Activated naive CD8-positive, alpha-beta T cell treated with anti-CD3 and anti-CD28 coated beads, Interleukin-2, amount 50 U/mL, for 24 hours (primary cell): Measurements from ENCODE around the gene STIM1.

ENCODE experiments used
- ATAC-seq: fragments of 150-1000 bp; cut with Tn5 transposase; one replicate; pipeline ENCODE4 v1.10.0; 2021
- DNase-seq: peaks from one replicate; pipeline ENCODE4 v3.0.0; 2021
- H3K27ac Mint-ChIP-seq: one replicate; pipeline ENCODE4 v1.8.0; 2021; ENCODE audit warnings: mild to moderate bottlenecking, mixed read lengths
- H3K27me3 Mint-ChIP-seq: one replicate; pipeline ENCODE4 v1.8.0; 2021; ENCODE audit warnings: mixed read lengths
- H3K36me3 Mint-ChIP-seq: one replicate; pipeline ENCODE4 v1.8.0; 2021; ENCODE audit warnings: low read depth, mixed read lengths
- H3K4me1 Mint-ChIP-seq: one replicate; pipeline ENCODE4 v1.8.0; 2021; ENCODE audit warnings: mixed read lengths
- H3K4me3 Mint-ChIP-seq: one replicate; pipeline ENCODE4 v1.8.0; 2021; ENCODE audit warnings: mild to moderate bottlenecking, moderate library complexity, mixed read lengths
- H3K9me3 Mint-ChIP-seq: one replicate; pipeline ENCODE4 v1.8.0; 2021; ENCODE audit warnings: mixed read lengths

The STIM1 gene

GRCh38 chr11:3942160-3942955, 86.9 kb downstream of the STIM1 start:
- H3K4me3 Mint-ChIP-seq = no peak overlapping the region
- no peaks in the 10 kb centered on the region for H3K27me3 Mint-ChIP-seq
- H3K4me1 Mint-ChIP-seq = peaks cover 89% of the 10 kb centered on the region
- DNase-seq (no peak), ATAC-seq (peak; percentile 42)
- peaks cover 23% of the 10 kb centered on the region for H3K36me3 Mint-ChIP-seq
- peak overlapping the region; percentile 86 for H3K27ac Mint-ChIP-seq
- peaks cover 3% of the 10 kb centered on the region for H3K9me3 Mint-ChIP-seq

GRCh38 chr11:3942956-3943497, 87.6 kb downstream of the STIM1 start:
- H3K4me1 Mint-ChIP-seq = peaks cover 91% of the 10 kb centered on the region
- peaks cover 23% of the 10 kb centered on the region for H3K36me3 Mint-ChIP-seq
- no peak overlapping the region for H3K4me3 Mint-ChIP-seq
- ATAC-seq (no peak), DNase-seq (no peak)
- H3K27ac Mint-ChIP-seq = peak overlapping the region; percentile 86
- H3K27me3 Mint-ChIP-seq = no peaks in the 10 kb centered on the region
- H3K9me3 Mint-ChIP-seq = peaks cover 3% of the 10 kb centered on the region

- Mint-ChIP-seq H3K27me3 (no peaks in the 10 kb centered on the region), H3K27ac (peak overlapping the region; percentile 9), H3K9me3 (peaks cover 3% of the 10 kb centered on the region), H3K4me3 (no peak overlapping the region), H3K36me3 (peaks cover 23% of the 10 kb centered on the region), H3K4me1 (peaks cover 89% of the 10 kb centered on the region)
- ATAC-seq (no peak), DNase-seq (no peak)
Observed at GRCh38 chr11:3944198-3944597, 88.7 kb downstream of the STIM1 start.

- peaks cover 94% of the 10 kb centered on the region for H3K4me1 Mint-ChIP-seq
- peak overlapping the region; percentile 80 for H3K27ac Mint-ChIP-seq
- DNase-seq (no peak), ATAC-seq (no peak)
- H3K9me3 Mint-ChIP-seq = peaks cover 3% of the 10 kb centered on the region
- H3K36me3 Mint-ChIP-seq = peaks cover 23% of the 10 kb centered on the region
- H3K4me3 Mint-ChIP-seq = no peak overlapping the region
- no peaks in the 10 kb centered on the region for H3K27me3 Mint-ChIP-seq
Observed at GRCh38 chr11:3946455-3947017, 91.1 kb downstream of the STIM1 start.

DNA sequence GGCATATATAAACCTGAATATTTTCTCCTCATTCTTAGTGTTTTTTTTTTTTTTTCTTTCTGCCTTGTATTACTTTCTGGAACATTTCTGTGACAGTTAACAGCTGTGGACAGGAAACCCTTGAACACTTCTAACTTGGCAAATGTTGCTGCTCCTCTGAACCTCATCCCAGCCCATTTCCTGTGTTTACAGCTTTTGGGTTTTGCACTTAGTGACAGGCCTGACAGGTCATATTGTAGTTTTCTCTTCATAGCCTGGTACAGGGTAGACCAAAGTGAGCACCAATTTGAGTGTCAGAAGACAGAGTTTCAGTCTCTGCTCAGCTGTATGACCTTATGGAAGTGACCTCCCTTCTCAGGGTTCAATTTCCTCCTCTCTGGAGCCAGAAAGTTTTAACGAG, 91.6 kb downstream of the STIM1 start:
- Mint-ChIP-seq H3K9me3 (peaks cover 3% of the 10 kb centered on the region), H3K36me3 (peaks cover 23% of the 10 kb centered on the region), H3K4me1 (peaks cover 94% of the 10 kb centered on the region), H3K27me3 (no peaks in the 10 kb centered on the region), H3K4me3 (peak overlapping the region; percentile 12), H3K27ac (peak overlapping the region; percentile 80)
- ATAC-seq = peak; percentile 80
- DNase-seq = no peak

DNA sequence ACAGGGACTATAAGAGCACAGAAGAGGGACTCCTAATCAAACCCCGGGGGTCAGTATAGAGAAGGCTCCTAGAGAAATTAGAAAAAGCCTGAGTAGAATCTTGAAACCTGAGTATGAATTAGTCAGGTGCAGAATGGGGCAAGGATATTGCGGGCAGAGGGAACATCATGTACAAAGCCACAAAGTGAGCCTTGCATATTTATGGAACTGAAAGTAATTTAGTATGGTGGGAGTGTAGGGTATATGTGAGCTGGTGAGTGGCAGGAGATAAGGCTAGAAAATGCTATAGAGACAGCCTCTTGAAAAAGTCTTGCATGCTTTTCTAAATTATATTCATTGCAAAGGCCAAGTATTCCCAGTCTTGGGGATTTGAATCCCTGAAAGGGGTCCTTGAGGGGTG, 93.7 kb downstream of the STIM1 start:
- ATAC-seq = peak; percentile 89
- Mint-ChIP-seq H3K36me3 (peaks cover 26% of the 10 kb centered on the region), H3K4me3 (no peak overlapping the region), H3K4me1 (peaks cover 94% of the 10 kb centered on the region), H3K27ac (peak overlapping the region; percentile 53), H3K9me3 (peaks cover 3% of the 10 kb centered on the region), H3K27me3 (no peaks in the 10 kb centered on the region)
- no peak for DNase-seq

GRCh38 chr11:3950996-3951660, 95.7 kb downstream of the STIM1 start:
- DNase-seq (no peak), ATAC-seq (no peak)
- Mint-ChIP-seq H3K27me3 (no peaks in the 10 kb centered on the region), H3K4me1 (peaks cover 98% of the 10 kb centered on the region), H3K27ac (peak overlapping the region; percentile 53), H3K36me3 (peaks cover 12% of the 10 kb centered on the region), H3K9me3 (no peaks in the 10 kb centered on the region), H3K4me3 (no peak overlapping the region)

- no peak overlapping the region for H3K4me3 Mint-ChIP-seq
- peaks cover 11% of the 10 kb centered on the region for H3K36me3 Mint-ChIP-seq
- DNase-seq (no peak), ATAC-seq (no peak)
- no peaks in the 10 kb centered on the region for H3K27me3 Mint-ChIP-seq
- no peaks in the 10 kb centered on the region for H3K9me3 Mint-ChIP-seq
- H3K4me1 Mint-ChIP-seq = peaks cover 93% of the 10 kb centered on the region
- peak overlapping the region; percentile 13 for H3K27ac Mint-ChIP-seq
Observed at GRCh38 chr11:3952715-3953114, 97.3 kb downstream of the STIM1 start.

- ATAC-seq = no peak
- Mint-ChIP-seq H3K9me3 (no peaks in the 10 kb centered on the region), H3K27ac (peak overlapping the region; percentile 97), H3K4me1 (peaks cover 93% of the 10 kb centered on the region), H3K27me3 (no peaks in the 10 kb centered on the region), H3K4me3 (no peak overlapping the region), H3K36me3 (peaks cover 12% of the 10 kb centered on the region)
- no peak for DNase-seq
Observed at GRCh38 chr11:3953327-3953726, 97.9 kb downstream of the STIM1 start.

DNA sequence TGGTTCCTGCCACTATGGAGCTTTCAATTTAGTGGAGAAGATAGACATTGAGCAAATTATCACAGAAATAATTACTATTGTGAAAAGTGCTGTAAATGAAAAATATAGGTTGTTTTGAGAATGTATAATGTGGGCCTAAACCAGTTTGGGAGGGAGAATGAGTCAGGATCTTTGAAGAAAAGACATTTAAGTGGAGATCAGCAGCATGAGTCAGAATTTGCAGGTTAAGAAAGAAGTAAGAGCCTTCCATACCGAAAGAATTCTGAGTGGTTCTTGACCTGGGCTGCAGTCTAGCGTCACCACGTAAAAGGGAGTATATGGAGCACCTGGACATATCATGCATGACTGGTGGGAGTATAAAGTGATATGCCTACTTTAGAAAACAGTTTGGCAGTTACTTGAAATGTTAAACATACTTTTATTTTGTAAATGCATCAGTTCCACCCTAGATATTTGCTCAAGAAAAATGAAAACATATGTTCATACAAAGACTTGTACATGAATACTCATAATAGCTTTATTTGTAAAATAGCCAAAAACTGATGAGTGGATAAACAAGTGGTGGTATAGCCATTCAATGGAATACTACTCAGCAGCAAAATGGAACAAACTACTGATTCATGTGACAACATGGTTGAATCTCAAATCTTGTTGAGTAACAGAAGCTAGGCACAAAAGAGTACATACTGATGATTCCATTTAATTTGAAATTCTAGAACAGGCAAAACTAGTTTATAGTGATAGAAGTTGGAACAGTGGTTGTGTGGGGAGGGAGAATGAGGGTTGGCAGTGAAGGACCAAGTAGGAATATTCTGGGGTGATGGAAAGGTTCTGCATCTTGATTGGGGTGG, 99.2 kb downstream of the STIM1 start:
- peak overlapping the region; percentile 97 for H3K27ac Mint-ChIP-seq

DNA sequence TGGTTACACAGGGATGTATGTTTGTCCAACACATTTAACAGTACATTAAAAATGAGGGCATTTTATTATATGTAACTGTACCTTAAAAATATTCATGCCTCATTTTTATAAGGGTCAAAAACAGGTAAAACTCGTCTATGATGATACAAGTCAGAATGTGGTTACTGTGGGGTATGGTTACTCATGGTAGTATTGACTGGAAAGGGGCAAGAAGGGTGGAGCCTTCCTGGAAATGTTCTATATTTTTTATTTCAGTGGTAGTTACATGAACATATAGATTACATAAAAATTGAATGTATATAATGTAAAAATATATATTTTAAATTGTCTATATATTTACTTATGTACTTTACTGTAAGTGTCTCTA, 99.8 kb downstream of the STIM1 start:
- peak overlapping the region; percentile 97 for H3K27ac Mint-ChIP-seq
- DNase-seq (no peak), ATAC-seq (peak; percentile 55)
- H3K9me3 Mint-ChIP-seq = no peaks in the 10 kb centered on the region
- H3K36me3 Mint-ChIP-seq = peaks cover 8% of the 10 kb centered on the region
- peaks cover 93% of the 10 kb centered on the region for H3K4me1 Mint-ChIP-seq
- no peaks in the 10 kb centered on the region for H3K27me3 Mint-ChIP-seq
- H3K4me3 Mint-ChIP-seq = peak overlapping the region; percentile 63

More for the DNA sequence above, 99.2 kb downstream of the STIM1 start:
- peaks cover 93% of the 10 kb centered on the region for H3K4me1 Mint-ChIP-seq
- peak overlapping the region; percentile 63 for H3K4me3 Mint-ChIP-seq
- peak; percentile 74 for ATAC-seq
- H3K9me3 Mint-ChIP-seq = no peaks in the 10 kb centered on the region
- H3K36me3 Mint-ChIP-seq = peaks cover 11% of the 10 kb centered on the region
- no peaks in the 10 kb centered on the region for H3K27me3 Mint-ChIP-seq
- no peak for DNase-seq

- no peak overlapping the region for H3K4me3 Mint-ChIP-seq
- H3K9me3 Mint-ChIP-seq = no peaks in the 10 kb centered on the region
- DNase-seq (no peak), ATAC-seq (no peak)
- no peaks in the 10 kb centered on the region for H3K27me3 Mint-ChIP-seq
- H3K4me1 Mint-ChIP-seq = peaks cover 89% of the 10 kb centered on the region
- peak overlapping the region; percentile 97 for H3K27ac Mint-ChIP-seq
- H3K36me3 Mint-ChIP-seq = peaks cover 8% of the 10 kb centered on the region
Observed at GRCh38 chr11:3956038-3956437, 100.6 kb downstream of the STIM1 start.

- Mint-ChIP-seq H3K36me3 (peaks cover 8% of the 10 kb centered on the region), H3K27ac (no peak overlapping the region), H3K4me3 (no peak overlapping the region), H3K27me3 (no peaks in the 10 kb centered on the region), H3K9me3 (no peaks in the 10 kb centered on the region), H3K4me1 (peaks cover 86% of the 10 kb centered on the region)
- DNase-seq (no peak), ATAC-seq (no peak)
Observed at GRCh38 chr11:3956748-3957147, 101.3 kb downstream of the STIM1 start.

DNA sequence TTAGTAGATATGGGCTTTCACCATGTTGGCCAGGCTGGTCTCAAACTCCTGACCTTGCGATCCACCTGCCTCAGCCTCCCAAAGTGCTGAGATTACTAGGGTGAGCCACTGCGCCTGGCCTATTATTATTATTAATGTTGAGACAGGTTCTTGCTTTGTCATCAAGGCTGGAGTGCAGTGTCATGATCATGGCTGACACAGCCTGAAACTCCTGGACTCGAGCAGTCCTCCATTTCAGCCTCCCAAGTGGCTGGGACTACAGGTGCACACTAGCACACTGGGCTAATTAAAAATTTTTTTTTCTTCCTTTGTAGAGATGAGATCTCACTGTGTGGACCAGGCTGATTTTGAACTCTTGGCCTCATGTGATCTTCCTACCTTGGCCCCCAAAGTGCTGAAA, 102.0 kb downstream of the STIM1 start:
- Mint-ChIP-seq H3K27ac (no peak overlapping the region), H3K36me3 (peaks cover 8% of the 10 kb centered on the region), H3K9me3 (no peaks in the 10 kb centered on the region), H3K4me3 (no peak overlapping the region), H3K27me3 (no peaks in the 10 kb centered on the region), H3K4me1 (peaks cover 84% of the 10 kb centered on the region)
- DNase-seq (no peak), ATAC-seq (no peak)
